ENCODE results near the gene MACROD2. TPM values are rescaled to one million over a fixed set of nuclear protein-coding genes. Genes with fewer than 3 reads are reported as not detected.

The MACROD2 gene
- total and polyA plus RNA-seq, 4 donors, result 13.0 to 67.1 (median 20.7) TPM

GRCh38 chr20:15455279-15455678 is 1460.0 kb downstream of the MACROD2 start:
- Histone ChIP-seq H3K4me3 (no peak overlapping the region), H3K27me3 (ENCODE audit: control insufficient read depth in 3 of 3, insufficient read depth in 3 of 3, low read length in 2 of 3) (no peaks in the 10 kb centered on the region), H3K4me1 (ENCODE audit: control insufficient read depth in 5 of 5, insufficient read depth in 5 of 5, low read length in 5 of 5) (peaks cover 0 to 4% (median 0%) of the 10 kb centered on the region in 5 donors), H3K36me3 (ENCODE audit: control insufficient read depth in 4 of 4, insufficient read depth in 4 of 4, low read length in 4 of 4) (no peaks in the 10 kb centered on the region), H3K9me3 (ENCODE audit: control insufficient read depth in 4 of 4, insufficient read depth in 3 of 4, low read length in 3 of 4) (peaks cover 0 to 2% (median 0%) of the 10 kb centered on the region in 4 donors), H3K9ac (ENCODE audit: insufficient read depth in 1 of 2, low read length in 2 of 2) (no peak overlapping the region), H3K27ac (ENCODE audit: low read depth in 1 of 2, low read length in 1 of 2) (no peak overlapping the region)
- no peak for TF ChIP-seq CTCF (IDR thresholded peaks at IDR 0.05; ENCODE audit: control extremely low read depth, extremely low read depth)
- no peak for DNase-seq
- no peak for ATAC-seq (ENCODE audit: insufficient read depth, low FRiP score)
- 50 to 54% methylated on average over 4 of the region's 4 CpGs for WGBS, 2 donors

GRCh38 chr20:15461938-15462337 is 1466.6 kb downstream of the MACROD2 start:
- Histone ChIP-seq H3K9ac (ENCODE audit: insufficient read depth in 1 of 2, low read length in 2 of 2) (no peak overlapping the region), H3K36me3 (ENCODE audit: control insufficient read depth in 4 of 4, insufficient read depth in 4 of 4, low read length in 4 of 4) (no peaks in the 10 kb centered on the region), H3K27me3 (ENCODE audit: control insufficient read depth in 3 of 3, insufficient read depth in 3 of 3, low read length in 2 of 3) (no peaks in the 10 kb centered on the region), H3K4me1 (ENCODE audit: control insufficient read depth in 5 of 5, insufficient read depth in 5 of 5, low read length in 5 of 5) (peaks cover 0 to 5% (median 0%) of the 10 kb centered on the region in 5 donors), H3K4me3 (no peak overlapping the region), H3K27ac (ENCODE audit: low read depth in 1 of 2, low read length in 1 of 2) (no peak overlapping the region), H3K9me3 (ENCODE audit: control insufficient read depth in 4 of 4, insufficient read depth in 3 of 4, low read length in 3 of 4) (peaks cover 0 to 3% (median 0%) of the 10 kb centered on the region in 4 donors)
- TF ChIP-seq CTCF (IDR thresholded peaks at IDR 0.05; ENCODE audit: control extremely low read depth, extremely low read depth), result no peak
- DNase-seq (no peak), ATAC-seq (ENCODE audit: insufficient read depth, low FRiP score) (no peak)
- 91 to 96% methylated on average over 4 of the region's 4 CpGs for WGBS, 2 donors

- no peak for TF ChIP-seq CTCF (IDR thresholded peaks at IDR 0.05; ENCODE audit: control extremely low read depth, extremely low read depth)
- no peaks in the 10 kb centered on the region for H3K27me3 ChIP-seq (ENCODE audit: control insufficient read depth in 3 of 3, insufficient read depth in 3 of 3, low read length in 2 of 3)
- peaks cover 0 to 5% (median 0%) of the 10 kb centered on the region in 5 donors for H3K4me1 ChIP-seq (ENCODE audit: control insufficient read depth in 5 of 5, insufficient read depth in 5 of 5, low read length in 5 of 5)
- no peaks in the 10 kb centered on the region for H3K36me3 ChIP-seq (ENCODE audit: control insufficient read depth in 4 of 4, insufficient read depth in 4 of 4, low read length in 4 of 4)
- H3K9me3 ChIP-seq (ENCODE audit: control insufficient read depth in 4 of 4, insufficient read depth in 3 of 4, low read length in 3 of 4), result no peaks in the 10 kb centered on the region
- ATAC-seq (ENCODE audit: insufficient read depth, low FRiP score), result no peak
- 8 to 10% methylated on average over 5 of the region's 5 CpGs for WGBS, 2 donors
- H3K27ac ChIP-seq (ENCODE audit: low read depth in 1 of 2, low read length in 1 of 2), result no peak overlapping the region
- no peak overlapping the region for H3K4me3 ChIP-seq
- H3K9ac ChIP-seq (ENCODE audit: insufficient read depth in 1 of 2, low read length in 2 of 2), result no peak overlapping the region
- DNase-seq, result peak; percentile 15 to 38 (median 22)
Measured at GRCh38 chr20:15475483-15475882, 1480.2 kb downstream of the MACROD2 start.

GRCh38 chr20:15476186-15476585 is 1480.9 kb downstream of the MACROD2 start:
- Histone ChIP-seq H3K4me1 (ENCODE audit: control insufficient read depth in 5 of 5, insufficient read depth in 5 of 5, low read length in 5 of 5) (peaks cover 0 to 5% (median 0%) of the 10 kb centered on the region in 5 donors), H3K27me3 (ENCODE audit: control insufficient read depth in 3 of 3, insufficient read depth in 3 of 3, low read length in 2 of 3) (no peaks in the 10 kb centered on the region)
- ATAC-seq (ENCODE audit: insufficient read depth, low FRiP score), result no peak

More at GRCh38 chr20:15476186-15476585, 1480.9 kb downstream of the MACROD2 start:
- DNase-seq, result no peak
- no peaks in the 10 kb centered on the region for H3K36me3 ChIP-seq (ENCODE audit: control insufficient read depth in 4 of 4, insufficient read depth in 4 of 4, low read length in 4 of 4)
- no peak overlapping the region for H3K9ac ChIP-seq (ENCODE audit: insufficient read depth in 1 of 2, low read length in 2 of 2)
- 78 to 94% methylated on average over 2 of the region's 2 CpGs for WGBS, 2 donors
- TF ChIP-seq CTCF (IDR thresholded peaks at IDR 0.05; ENCODE audit: control extremely low read depth, extremely low read depth), result no peak
- no peaks in the 10 kb centered on the region for H3K9me3 ChIP-seq (ENCODE audit: control insufficient read depth in 4 of 4, insufficient read depth in 3 of 4, low read length in 3 of 4)
- H3K27ac ChIP-seq (ENCODE audit: low read depth in 1 of 2, low read length in 1 of 2), result no peak overlapping the region
- no peak overlapping the region for H3K4me3 ChIP-seq

Data from lung (tissue), 12 donors.